Measurements from ENCODE around the gene TRABD2B. TPM values are rescaled to one million over a fixed set of nuclear protein-coding genes. Genes with fewer than 3 reads are reported as not detected.

Gene TRABD2B
- total and polyA plus RNA-seq, 2 of the 13 experiments (the other 11 are each of a cell fraction or from before 2014, with no cell fraction given): 0.04 TPM; not detected in 1

DNA sequence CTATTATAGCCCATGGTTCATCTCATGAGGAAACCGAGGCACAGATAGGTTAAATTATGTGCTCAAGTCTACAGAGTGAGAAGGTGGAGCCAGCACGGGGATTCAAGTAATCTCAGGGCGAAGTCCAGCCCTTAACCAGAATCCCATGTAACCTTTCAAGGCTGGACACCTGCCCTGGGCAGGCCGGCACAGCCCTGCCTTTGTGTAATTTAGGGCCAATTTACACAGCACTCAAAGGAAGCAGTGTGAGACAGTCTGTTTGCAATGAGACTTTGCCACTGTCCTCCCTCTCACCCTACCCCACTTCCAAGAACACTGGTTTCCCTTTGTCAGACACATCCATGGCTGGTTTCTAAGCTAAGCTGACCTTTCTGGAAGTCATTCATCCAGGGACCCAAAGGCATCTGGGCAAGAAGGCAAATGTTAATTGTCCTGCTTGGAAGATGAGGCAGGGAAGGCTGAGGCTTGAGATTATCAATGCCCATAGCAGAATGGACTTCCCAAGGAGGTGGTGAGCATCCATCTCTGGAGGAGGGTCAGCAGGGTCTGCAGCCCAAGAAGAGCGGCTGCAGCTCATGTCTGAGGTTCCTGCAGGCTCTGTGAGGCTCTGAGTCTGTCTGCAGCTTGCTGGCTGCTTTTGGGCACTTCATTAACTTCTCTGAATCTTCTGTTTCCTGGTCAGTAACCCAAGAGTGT, 159.2 kb downstream of the TRABD2B start (continued):
- TF ChIP-seq ZHX1 (CRISPR knock-in tag; IDR thresholded peaks at IDR 0.05; ENCODE audit: low read depth): no peak
- TF ChIP-seq RBM39 (IDR thresholded peaks at IDR 0.05; ENCODE audit: low read depth, low read length, poor library complexity, severe bottlenecking): no peak
- TF ChIP-seq, protein P1, sequence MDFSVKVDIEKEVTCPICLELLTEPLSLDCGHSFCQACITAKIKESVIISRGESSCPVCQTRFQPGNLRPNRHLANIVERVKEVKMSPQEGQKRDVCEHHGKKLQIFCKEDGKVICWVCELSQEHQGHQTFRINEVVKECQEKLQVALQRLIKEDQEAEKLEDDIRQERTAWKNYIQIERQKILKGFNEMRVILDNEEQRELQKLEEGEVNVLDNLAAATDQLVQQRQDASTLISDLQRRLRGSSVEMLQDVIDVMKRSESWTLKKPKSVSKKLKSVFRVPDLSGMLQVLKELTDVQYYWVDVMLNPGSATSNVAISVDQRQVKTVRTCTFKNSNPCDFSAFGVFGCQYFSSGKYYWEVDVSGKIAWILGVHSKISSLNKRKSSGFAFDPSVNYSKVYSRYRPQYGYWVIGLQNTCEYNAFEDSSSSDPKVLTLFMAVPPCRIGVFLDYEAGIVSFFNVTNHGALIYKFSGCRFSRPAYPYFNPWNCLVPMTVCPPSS (IDR thresholded peaks at IDR 0.05): no peak
- TF ChIP-seq PITX1 (CRISPR knock-in tag; IDR thresholded peaks at IDR 0.05): peak; percentile 76; the same call in 1 of the 2 replicates
- no peak for TF ChIP-seq ZFP37 (CRISPR knock-in tag; IDR thresholded peaks at IDR 0.05; ENCODE audit: borderline replicate concordance)
- TF ChIP-seq NFRKB (IDR thresholded peaks at IDR 0.05): no peak
- no peak; the same call in 1 of the 2 replicates for TF ChIP-seq ZNF629 (CRISPR knock-in tag; conservative IDR thresholded peaks at IDR 0.05)
- TF ChIP-seq CBX5 (CRISPR knock-in tag; IDR thresholded peaks at IDR 0.05; ENCODE audit: borderline replicate concordance): peak; percentile 71; the same call in 1 of the 2 replicates
- TF ChIP-seq NFAT5 (CRISPR knock-in tag; IDR thresholded peaks at IDR 0.05): 0 out of 2 replicates have a peak, but pooled peaks have one; percentile 29
- TF ChIP-seq HNRNPH1 (optimal IDR thresholded peaks at IDR 0.05; ENCODE audit: low read depth, low read length): no peak
- peak; percentile 87 for TF ChIP-seq PAXIP1 (CRISPR knock-in tag; conservative IDR thresholded peaks at IDR 0.05)
- no peak for TF ChIP-seq ZNF766 (CRISPR knock-in tag; IDR thresholded peaks at IDR 0.05; ENCODE audit: borderline replicate concordance)
- TF ChIP-seq ZMYM2 (CRISPR knock-in tag; IDR thresholded peaks at IDR 0.05): 0 out of 2 replicates have a peak, but pooled peaks have one; percentile 54
